Prostate gland (tissue), 2 donors: Measurements from ENCODE around the gene BICDL1.

Experiments used
- POLR2A ChIP-seq: fragments of 450-650 bp; IDR thresholded peaks from one replicate; pipeline ENCODE4 v1.6.1; 2016; ENCODE audit warnings: antibody characterized with exemption, mild to moderate bottlenecking
- POLR2AphosphoS5 ChIP-seq: sonication (generic); formaldehyde crosslinking; IDR thresholded peaks from one replicate; pipeline ENCODE4 v1.6.1; 2017; ENCODE audit warnings: antibody characterized with exemption
- TF ChIP-seq, protein P1 (sequence below), 4 experiments: fragments of 200-600 bp in 2 of 4; fragments of 450-650 bp in 2 of 4; sonication (generic) in 2 of 4; IDR thresholded peaks; 1 replicate in 3 of 4; 2 replicates in 1 of 4; pipeline ENCODE4 v1.5.1; 2016 to 2019; ENCODE audit warnings: antibody characterized with exemption in 4 of 4, mild to moderate bottlenecking in 2 of 4, moderate library complexity in 2 of 4

DNA sequence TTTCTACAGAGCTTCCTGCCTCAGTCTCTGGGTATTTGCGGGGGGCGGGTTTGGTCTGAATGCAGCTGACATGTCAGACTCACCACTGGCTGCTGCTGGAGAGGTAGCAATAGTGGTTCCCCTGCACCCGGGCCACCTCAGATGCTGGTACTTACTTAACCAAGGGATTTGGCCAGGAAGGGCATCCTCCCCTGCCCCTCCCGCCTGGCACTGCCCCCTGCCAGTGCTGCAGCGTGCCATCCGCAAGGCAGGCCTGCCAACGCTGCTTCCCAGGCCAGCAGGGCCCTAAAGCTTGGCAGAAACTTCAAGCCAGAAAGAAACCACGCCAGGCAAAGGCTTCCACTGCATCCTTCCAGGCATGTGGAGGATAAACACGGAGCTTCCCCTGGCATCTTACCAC lies 105.4 kb downstream of the BICDL1 start:
- TF ChIP-seq POLR2A (no peak), POLR2AphosphoS5 (no peak)
- TF ChIP-seq, protein P1, sequence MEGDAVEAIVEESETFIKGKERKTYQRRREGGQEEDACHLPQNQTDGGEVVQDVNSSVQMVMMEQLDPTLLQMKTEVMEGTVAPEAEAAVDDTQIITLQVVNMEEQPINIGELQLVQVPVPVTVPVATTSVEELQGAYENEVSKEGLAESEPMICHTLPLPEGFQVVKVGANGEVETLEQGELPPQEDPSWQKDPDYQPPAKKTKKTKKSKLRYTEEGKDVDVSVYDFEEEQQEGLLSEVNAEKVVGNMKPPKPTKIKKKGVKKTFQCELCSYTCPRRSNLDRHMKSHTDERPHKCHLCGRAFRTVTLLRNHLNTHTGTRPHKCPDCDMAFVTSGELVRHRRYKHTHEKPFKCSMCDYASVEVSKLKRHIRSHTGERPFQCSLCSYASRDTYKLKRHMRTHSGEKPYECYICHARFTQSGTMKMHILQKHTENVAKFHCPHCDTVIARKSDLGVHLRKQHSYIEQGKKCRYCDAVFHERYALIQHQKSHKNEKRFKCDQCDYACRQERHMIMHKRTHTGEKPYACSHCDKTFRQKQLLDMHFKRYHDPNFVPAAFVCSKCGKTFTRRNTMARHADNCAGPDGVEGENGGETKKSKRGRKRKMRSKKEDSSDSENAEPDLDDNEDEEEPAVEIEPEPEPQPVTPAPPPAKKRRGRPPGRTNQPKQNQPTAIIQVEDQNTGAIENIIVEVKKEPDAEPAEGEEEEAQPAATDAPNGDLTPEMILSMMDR (IDR thresholded peaks at IDR 0.05), result no peak
